IMR-90 (cell line): ENCODE measurements around the gene ARF3. TPM values are rescaled to one million over a fixed set of nuclear protein-coding genes. Genes with fewer than 3 reads are reported as not detected.

ENCODE experiments used
- ATAC-seq: fragments of 200-7000 bp; cut with Tn5 transposase; 2 replicates; pipeline ENCODE4 v1.9.1; 2020; ENCODE audit warnings: low read depth, mild to moderate bottlenecking, moderate library complexity
- BruUV-seq: library from RNA; stranded (reverse); fragments of 400-500 nt; replicated peaks from 2 replicates; lab custom pipeline; 2021; lab: Mats Ljungman, UMichigan
- CTCF ChIA-PET: fragments of 300-600 bp; formaldehyde crosslinking; extraction: SDS; loops from one replicate; lab custom pipeline; 2021; ENCODE audit warnings: antibody characterized with exemption; lab: Yijun Ruan, JAX
- POLR2A ChIA-PET: fragments of 300-600 bp; sonication (Branson Sonifier 250); formaldehyde crosslinking; loops from one replicate; lab custom pipeline; 2022; ENCODE audit warnings: antibody characterized with exemption; ENCODE audit not compliant: unreplicated experiment; lab: Charles Lee
- DNase-seq: peaks from one replicate; pipeline ENCODE4 v3.0.0; 2013
- H2AFZ ChIP-seq: replicated peaks from 2 replicates; pipeline ENCODE3; 2013; ENCODE audit warnings: low read length, mild to moderate bottlenecking; ENCODE audit not compliant: poor library complexity
- H2AK5ac ChIP-seq: 2 replicates; pipeline ENCODE4 v1.6.1; 2013; ENCODE audit warnings: low read depth, low read length, inconsistent platforms
- H2AK9ac ChIP-seq: replicated peaks from 2 replicates; pipeline ENCODE3; 2013; ENCODE audit warnings: mild to moderate bottlenecking, low read depth, low read length, moderate library complexity; ENCODE audit not compliant: poor library complexity
- H2BK120ac ChIP-seq: 2 replicates; pipeline ENCODE4 v1.6.1; 2013; ENCODE audit warnings: low read depth, low read length, inconsistent platforms
- H2BK15ac ChIP-seq: 3 replicates; pipeline ENCODE4 v1.6.1; 2013; ENCODE audit warnings: low read depth, low read length, inconsistent platforms
- H2BK20ac ChIP-seq: 2 replicates; pipeline ENCODE4 v1.6.1; 2013; ENCODE audit warnings: low read depth, mild to moderate bottlenecking, inconsistent platforms, low read length, moderate library complexity
- H2BK5ac ChIP-seq: 2 replicates; pipeline ENCODE4 v1.6.1; 2013; ENCODE audit warnings: mild to moderate bottlenecking, low read depth, low read length, inconsistent platforms; ENCODE audit not compliant: poor library complexity, severe bottlenecking
- H3K14ac ChIP-seq: replicated peaks from 2 replicates; pipeline ENCODE4 v1.6.1; 2013; ENCODE audit warnings: low read depth, low read length, inconsistent platforms
- H3K18ac ChIP-seq: 2 replicates; pipeline ENCODE4 v1.6.1; 2013; ENCODE audit warnings: low read depth, low read length, control low read depth
- H3K23ac ChIP-seq: 2 replicates; pipeline ENCODE4 v1.6.1; 2013; ENCODE audit warnings: low read depth, low read length, inconsistent platforms
- H3K27ac ChIP-seq: 2 replicates; pipeline ENCODE4 v1.5.1; 2013; ENCODE audit warnings: mild to moderate bottlenecking, control low read depth, low read length; ENCODE audit not compliant: insufficient read depth
- H3K27me3 ChIP-seq: 2 replicates; pipeline ENCODE4 v1.6.1; 2013; ENCODE audit warnings: low read length; ENCODE audit not compliant: control insufficient read depth, insufficient read depth
- H3K36me3 ChIP-seq: 2 replicates; pipeline ENCODE4 v1.6.1; 2013; ENCODE audit warnings: low read length, mixed read lengths; ENCODE audit not compliant: control insufficient read depth, insufficient read depth
- H3K4ac ChIP-seq: 2 replicates; pipeline ENCODE4 v1.6.1; 2013; ENCODE audit warnings: low read depth, low read length, inconsistent platforms
- H3K4me1 ChIP-seq: 2 replicates; pipeline ENCODE4 v1.6.1; 2013; ENCODE audit warnings: low read length, mixed read lengths; ENCODE audit not compliant: control insufficient read depth, insufficient read depth
- H3K4me2 ChIP-seq: 2 replicates; pipeline ENCODE4 v1.6.1; 2013; ENCODE audit warnings: low read depth, mild to moderate bottlenecking, control low read depth, low read length, moderate library complexity
- H3K4me3 ChIP-seq: 2 replicates; pipeline ENCODE4 v1.5.1; 2013; ENCODE audit warnings: low read depth, mild to moderate bottlenecking, control low read depth, low read length, moderate library complexity; ENCODE audit not compliant: insufficient read depth
- H3K56ac ChIP-seq: 2 replicates; pipeline ENCODE4 v1.6.1; 2013; ENCODE audit warnings: low read length, inconsistent platforms; ENCODE audit not compliant: insufficient read depth; ENCODE audit errors: extremely low read depth
- H3K79me1 ChIP-seq, 2 experiments: 2 replicates each; pipeline ENCODE4 v1.6.1; 2013; ENCODE audit warnings: low read length in 2 of 2, inconsistent platforms in 1 of 2, low read depth in 1 of 2
- H3K9ac ChIP-seq: 2 replicates; pipeline ENCODE4 v1.6.1; 2013; ENCODE audit warnings: low read depth, low read length, control low read depth
- H3K9me1 ChIP-seq: 2 replicates; pipeline ENCODE4 v1.6.1; 2013; ENCODE audit warnings: low read length, inconsistent platforms; ENCODE audit not compliant: insufficient read depth
- H3K9me3 ChIP-seq: 2 replicates; pipeline ENCODE4 v1.6.1; 2013; ENCODE audit warnings: low read length; ENCODE audit not compliant: control insufficient read depth, insufficient read depth
- H4K20me1 ChIP-seq: 2 replicates; pipeline ENCODE4 v1.6.1; 2013; ENCODE audit warnings: low read length, inconsistent platforms; ENCODE audit not compliant: insufficient read depth
- H4K5ac ChIP-seq: 2 replicates; pipeline ENCODE4 v1.6.1; 2013; ENCODE audit warnings: mild to moderate bottlenecking, low read depth, low read length, control low read depth
- H4K8ac ChIP-seq, 2 experiments: 2 replicates each; pipeline ENCODE4 v1.6.1; 2013; ENCODE audit warnings: low read depth in 2 of 2, low read length in 2 of 2, control low read depth in 1 of 2, inconsistent platforms in 1 of 2
- H4K91ac ChIP-seq: 2 replicates; pipeline ENCODE4 v1.6.1; 2013; ENCODE audit warnings: low read depth, low read length, inconsistent platforms; ENCODE audit not compliant: insufficient read depth
- BHLHE40 ChIP-seq: fragments of 150-350 bp; IDR thresholded peaks from 2 replicates; pipeline ENCODE4 v1.6.1; 2016; ENCODE audit warnings: mild to moderate bottlenecking, low read depth, low read length
- CEBPB ChIP-seq: IDR thresholded peaks from 2 replicates; pipeline ENCODE4 v1.6.1; 2012; ENCODE audit warnings: low read depth, low read length, improper control_type of control experiment
- CHD1 ChIP-seq: IDR thresholded peaks from 2 replicates; pipeline ENCODE4 v1.6.1; 2012; ENCODE audit warnings: low read depth, low read length, improper control_type of control experiment
- FOS ChIP-seq: fragments of 150-350 bp; IDR thresholded peaks from 2 replicates; pipeline ENCODE4 v1.6.1; 2016; ENCODE audit warnings: low read depth, low read length
- MAFK ChIP-seq: IDR thresholded peaks from 2 replicates; pipeline ENCODE4 v1.6.1; 2012; ENCODE audit warnings: low read depth, low read length, improper control_type of control experiment
- MAZ ChIP-seq: IDR thresholded peaks from 2 replicates; pipeline ENCODE4 v1.6.1; 2012; ENCODE audit warnings: low read depth, mild to moderate bottlenecking, low read length, improper control_type of control experiment, moderate library complexity, borderline replicate concordance
- MXI1 ChIP-seq: IDR thresholded peaks from 2 replicates; pipeline ENCODE4 v1.6.1; 2012; ENCODE audit warnings: low read depth, mild to moderate bottlenecking, low read length, moderate library complexity, borderline replicate concordance
- NFE2L2 ChIP-seq: fragments of 150-350 bp; IDR thresholded peaks from 2 replicates; pipeline ENCODE4 v1.6.1; 2016; ENCODE audit warnings: low read depth, mild to moderate bottlenecking, low read length
- POLR2A ChIP-seq: IDR thresholded peaks from 2 replicates; pipeline ENCODE4 v1.6.1; 2012; ENCODE audit warnings: mild to moderate bottlenecking, low read depth, low read length
- RAD21 ChIP-seq: IDR thresholded peaks from 2 replicates; pipeline ENCODE4 v1.6.1; 2012; ENCODE audit warnings: low read length, improper control_type of control experiment
- RFX5 ChIP-seq: IDR thresholded peaks from 2 replicates; pipeline ENCODE4 v1.8.0; 2012; ENCODE audit warnings: low read depth, mild to moderate bottlenecking, low read length, moderate library complexity
- SMC3 ChIP-seq: fragments of 150-350 bp; IDR thresholded peaks from 2 replicates; pipeline ENCODE4 v1.6.1; 2016; ENCODE audit warnings: low read depth, mild to moderate bottlenecking, antibody characterized with exemption, low read length, moderate library complexity
- WGBS, 2 experiments: methylation state at CpG; one replicate each; pipeline versions ENCODE4 v1.1.5 to v1.1.7; 2013; ENCODE audit warnings: missing lambda C conversion rate in 2 of 2; ENCODE audit not compliant: insufficient read length in 1 of 2; ENCODE audit errors: extremely low coverage in 2 of 2; 5-methylcytosine and 5-hydroxymethylcytosine counted together
- dilution Hi-C: fragments of 300-500 bp; cut with HindIII; formaldehyde crosslinking; loops from one replicate; pipeline ENCODE4 v1.14.3; 2018; ENCODE audit warnings: low sequenced_read_pairs; ENCODE audit not compliant: unreplicated experiment
- in situ Hi-C: fragments of 300-500 bp; cut with MboI; formaldehyde crosslinking; loops from 3 replicates; pipeline ENCODE4 v1.14.3; 2019; ENCODE audit warnings: low sequenced_read_pairs, inconsistent platforms, mixed read lengths
- intact Hi-C: fragments of 100-400 bp; cut with micrococcal nuclease; formaldehyde crosslinking; loops from 2 replicates; pipeline ENCODE4 v1.10.0; 2022
- polyA plus RNA-seq, 3 experiments: library from polyadenylated mRNA; depleted of rRNA; stranded (reverse); fragments of >200 nt; gene quantifications; 2 replicates each; pipeline ENCODE4 v1.2.3, GENCODE V29; 2012; ENCODE audit warnings: low replicate concordance in 1 of 3
- total RNA-seq: library from RNA; depleted of rRNA; stranded (reverse); fragments of >200 nt; gene quantifications from 2 replicates; pipeline ENCODE4 v1.2.3, GENCODE V29; 2012
- TF ChIP-seq, protein P1 (sequence below): fragments of 150-350 bp; IDR thresholded peaks from 2 replicates; pipeline ENCODE4 v1.6.1; 2016; ENCODE audit warnings: low read depth, mild to moderate bottlenecking, low read length, moderate library complexity, borderline replicate concordance
- TF ChIP-seq, protein P2 (sequence below): fragments of 150-350 bp; IDR thresholded peaks from 2 replicates; pipeline ENCODE4 v1.6.1; 2017; ENCODE audit warnings: mild to moderate bottlenecking, antibody characterized with exemption, low read length, low read depth
- TF ChIP-seq, protein P3 (sequence below): conservative IDR thresholded peaks from 2 replicates; pipeline ENCODE4 v1.5.1; 2012; ENCODE audit warnings: mild to moderate bottlenecking, low read depth, low read length, improper control_type of control experiment

ARF3 gene
- total and polyA plus RNA-seq, 2 of the 4 experiments (the other 2 are of a cell fraction), result 97.7 to 198 TPM

DNA sequence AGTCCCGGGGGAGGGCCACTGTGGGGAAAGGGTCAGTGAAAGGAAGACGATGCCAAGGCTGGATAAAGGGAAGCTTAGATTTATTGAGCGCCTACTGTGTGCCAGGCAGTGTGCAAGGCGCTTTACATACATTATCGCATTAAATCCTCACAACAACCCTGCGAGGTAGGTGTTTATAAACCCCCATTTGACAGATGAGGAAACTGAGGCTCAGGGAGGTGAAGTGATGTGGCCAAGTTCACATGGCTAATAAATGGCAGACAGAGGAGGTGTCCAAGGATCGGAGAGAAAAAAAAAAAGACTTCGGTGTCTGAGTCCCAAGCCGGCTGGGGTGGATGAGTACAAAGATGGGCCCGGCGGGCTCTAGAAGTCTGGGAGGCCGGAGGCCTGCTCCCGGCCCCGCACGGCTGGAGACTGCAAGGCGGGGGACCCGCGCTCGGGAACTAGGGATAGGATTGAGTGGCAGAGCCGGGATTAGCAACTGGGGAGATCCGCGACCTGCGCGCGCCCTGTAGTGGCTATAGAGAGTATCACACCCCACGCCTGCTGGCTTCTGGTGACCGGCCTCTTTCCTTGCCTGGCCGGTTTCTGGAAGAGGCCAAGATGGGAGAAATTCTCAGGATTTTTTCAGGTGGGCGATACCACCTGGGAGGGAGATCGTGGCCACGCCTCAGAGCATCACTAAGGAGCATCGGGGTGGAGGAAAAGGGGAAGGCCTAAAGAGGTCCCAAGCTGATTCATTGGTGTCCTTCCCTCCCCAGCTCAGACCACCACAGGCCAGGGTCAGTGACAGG, 38.0 kb upstream of the ARF3 start:
- Histone ChIP-seq H3K79me1 (no peaks in the 10 kb centered on the region), H2AFZ (peak overlapping the region; percentile 81)
- POLR2A ChIA-PET, result no interaction called here
- TF ChIP-seq FOS, result no peak
- TF ChIP-seq BHLHE40, result no peak
- no peak for TF ChIP-seq MAFK
- peak; percentile 31; the same call in 1 of the 2 replicates for TF ChIP-seq MAZ
- TF ChIP-seq CEBPB, result no peak
- TF ChIP-seq SMC3, result peak; percentile 68
- TF ChIP-seq CHD1, result no peak
- TF ChIP-seq, protein P1, sequence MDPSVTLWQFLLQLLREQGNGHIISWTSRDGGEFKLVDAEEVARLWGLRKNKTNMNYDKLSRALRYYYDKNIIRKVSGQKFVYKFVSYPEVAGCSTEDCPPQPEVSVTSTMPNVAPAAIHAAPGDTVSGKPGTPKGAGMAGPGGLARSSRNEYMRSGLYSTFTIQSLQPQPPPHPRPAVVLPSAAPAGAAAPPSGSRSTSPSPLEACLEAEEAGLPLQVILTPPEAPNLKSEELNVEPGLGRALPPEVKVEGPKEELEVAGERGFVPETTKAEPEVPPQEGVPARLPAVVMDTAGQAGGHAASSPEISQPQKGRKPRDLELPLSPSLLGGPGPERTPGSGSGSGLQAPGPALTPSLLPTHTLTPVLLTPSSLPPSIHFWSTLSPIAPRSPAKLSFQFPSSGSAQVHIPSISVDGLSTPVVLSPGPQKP, result no peak
- TF ChIP-seq NFE2L2, result no peak
- TF ChIP-seq, protein P2, sequence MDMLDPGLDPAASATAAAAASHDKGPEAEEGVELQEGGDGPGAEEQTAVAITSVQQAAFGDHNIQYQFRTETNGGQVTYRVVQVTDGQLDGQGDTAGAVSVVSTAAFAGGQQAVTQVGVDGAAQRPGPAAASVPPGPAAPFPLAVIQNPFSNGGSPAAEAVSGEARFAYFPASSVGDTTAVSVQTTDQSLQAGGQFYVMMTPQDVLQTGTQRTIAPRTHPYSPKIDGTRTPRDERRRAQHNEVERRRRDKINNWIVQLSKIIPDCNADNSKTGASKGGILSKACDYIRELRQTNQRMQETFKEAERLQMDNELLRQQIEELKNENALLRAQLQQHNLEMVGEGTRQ, result no peak
- no peak for TF ChIP-seq RFX5
- TF ChIP-seq RAD21, result peak; percentile 84
- TF ChIP-seq MXI1, result no peak
- no peak for TF ChIP-seq POLR2A
- TF ChIP-seq, protein P3, sequence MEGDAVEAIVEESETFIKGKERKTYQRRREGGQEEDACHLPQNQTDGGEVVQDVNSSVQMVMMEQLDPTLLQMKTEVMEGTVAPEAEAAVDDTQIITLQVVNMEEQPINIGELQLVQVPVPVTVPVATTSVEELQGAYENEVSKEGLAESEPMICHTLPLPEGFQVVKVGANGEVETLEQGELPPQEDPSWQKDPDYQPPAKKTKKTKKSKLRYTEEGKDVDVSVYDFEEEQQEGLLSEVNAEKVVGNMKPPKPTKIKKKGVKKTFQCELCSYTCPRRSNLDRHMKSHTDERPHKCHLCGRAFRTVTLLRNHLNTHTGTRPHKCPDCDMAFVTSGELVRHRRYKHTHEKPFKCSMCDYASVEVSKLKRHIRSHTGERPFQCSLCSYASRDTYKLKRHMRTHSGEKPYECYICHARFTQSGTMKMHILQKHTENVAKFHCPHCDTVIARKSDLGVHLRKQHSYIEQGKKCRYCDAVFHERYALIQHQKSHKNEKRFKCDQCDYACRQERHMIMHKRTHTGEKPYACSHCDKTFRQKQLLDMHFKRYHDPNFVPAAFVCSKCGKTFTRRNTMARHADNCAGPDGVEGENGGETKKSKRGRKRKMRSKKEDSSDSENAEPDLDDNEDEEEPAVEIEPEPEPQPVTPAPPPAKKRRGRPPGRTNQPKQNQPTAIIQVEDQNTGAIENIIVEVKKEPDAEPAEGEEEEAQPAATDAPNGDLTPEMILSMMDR, result peak; percentile 85

More for the DNA sequence above, 38.0 kb upstream of the ARF3 start:
- Histone ChIP-seq H2AK9ac (no peak overlapping the region), H3K9ac (no peak overlapping the region), H3K56ac (no peak overlapping the region), H2BK15ac (no peak overlapping the region), H3K9me1 (peaks cover under 1% of the 10 kb centered on the region), H3K27ac (no peak overlapping the region), H4K5ac (no peak overlapping the region), H3K4me2 (peak overlapping the region; percentile 51), H4K8ac (no peak overlapping the region), H4K20me1 (peaks cover 4% of the 10 kb centered on the region; the same call in 1 of the 2 replicates), H2BK20ac (no peak overlapping the region), H3K27me3 (peaks cover 44% of the 10 kb centered on the region), H3K18ac (no peak overlapping the region), H3K9me3 (no peaks in the 10 kb centered on the region), H2BK5ac (no peak overlapping the region), H2BK120ac (no peak overlapping the region), H2AK5ac (no peak overlapping the region), H4K91ac (no peak overlapping the region), H3K36me3 (no peaks in the 10 kb centered on the region), H3K4ac (no peak overlapping the region), H3K14ac (no peak overlapping the region), H3K4me3 (no peak overlapping the region), H3K23ac (peak overlapping the region; percentile 10; the same call in 1 of the 2 replicates), H3K4me1 (peaks cover 12% of the 10 kb centered on the region)
- DNase-seq (peak; percentile 73), ATAC-seq (peak; percentile 77)
- in situ Hi-C loops, result no loop called here
- intact Hi-C loops, result loop anchor here (1.0 kb wide), 1 partner anchor 143 kb away; the partner anchor contains the start of gene DDX23
- no TSS peak for BruUV-seq
- dilution Hi-C loops, result no loop called here
- 17% methylated on average over 2 of the region's 32 CpGs; no CpG with 5 or more reads in 1 of the 2 experiments for WGBS, 2 experiments
- CTCF ChIA-PET, result interaction anchor here (3.0 kb wide), 1 partner anchor 12 kb away, joined by 12 read pairs; no protein-coding TSS in a partner anchor
